ENCODE data around the gene RBM12.
A peak's percentile ranks its signal among the peaks of the same experiment; 100 is the strongest.
"Not testable (repeated sequence)": the region's sequence is repeated elsewhere in the genome, so short reads cannot be mapped to it uniquely, and the experiment has no call there.

RBM12 gene

GRCh38 chr20:35698298-35699126 lies 33.8 kb upstream of the RBM12 start:
- peak; percentile 34 for DNase-seq (ENCODE audit: low spot score)

- DNase-seq (ENCODE audit: low spot score): no peak
These were observed 33.1 kb upstream of the RBM12 start for GRCh38 chr20:35697696-35698297.

- no peak for DNase-seq (ENCODE audit: low spot score)
These were observed 31.3 kb upstream of the RBM12 start for GRCh38 chr20:35695978-35696377.

GRCh38 chr20:35695245-35695749 lies 30.6 kb upstream of the RBM12 start:
- no peak for DNase-seq (ENCODE audit: low spot score)

GRCh38 chr20:35690265-35690664 lies 25.6 kb upstream of the RBM12 start:
- DNase-seq (ENCODE audit: low spot score): no peak

- not testable (repeated sequence) for DNase-seq (ENCODE audit: low spot score)
These were observed 22.2 kb upstream of the RBM12 start for GRCh38 chr20:35686872-35687271.

- not testable (repeated sequence) for DNase-seq (ENCODE audit: low spot score)
These were observed 20.7 kb upstream of the RBM12 start for GRCh38 chr20:35685368-35685767.

GRCh38 chr20:35681960-35682359 lies 17.3 kb upstream of the RBM12 start:
- DNase-seq (ENCODE audit: low spot score): no peak

- DNase-seq (ENCODE audit: low spot score): no peak
These were observed 15.9 kb upstream of the RBM12 start for GRCh38 chr20:35680452-35681183.

- DNase-seq (ENCODE audit: low spot score): no peak
These were observed 10.2 kb upstream of the RBM12 start for GRCh38 chr20:35674921-35675320.

- DNase-seq (ENCODE audit: low spot score): no peak
These were observed 9.2 kb upstream of the RBM12 start for GRCh38 chr20:35673884-35674283.

- no peak for DNase-seq (ENCODE audit: low spot score)
These were observed 5.0 kb upstream of the RBM12 start for GRCh38 chr20:35669681-35670080.

GRCh38 chr20:35669221-35669620 lies 4.5 kb upstream of the RBM12 start:
- DNase-seq (ENCODE audit: low spot score): no peak

GRCh38 chr20:35665949-35666288 lies 1.2 kb upstream of the RBM12 start:
- DNase-seq (ENCODE audit: low spot score): no peak

- peak; percentile 32 for DNase-seq (ENCODE audit: low spot score)
These were observed 909 bp downstream of the RBM12 start for GRCh38 chr20:35663516-35664465.

GRCh38 chr20:35662551-35662950 lies 2.1 kb downstream of the RBM12 start:
- DNase-seq (ENCODE audit: low spot score): no peak

- DNase-seq (ENCODE audit: low spot score): no peak
These were observed 2.8 kb downstream of the RBM12 start for GRCh38 chr20:35661908-35662307.

- DNase-seq (ENCODE audit: low spot score): no peak
These were observed 3.6 kb downstream of the RBM12 start for GRCh38 chr20:35661053-35661452.

- DNase-seq (ENCODE audit: low spot score): no peak
These were observed 4.4 kb downstream of the RBM12 start for GRCh38 chr20:35660122-35660937.

- DNase-seq (ENCODE audit: low spot score): no peak
These were observed 7.4 kb downstream of the RBM12 start for GRCh38 chr20:35657271-35657670.

- DNase-seq (ENCODE audit: low spot score): no peak
These were observed 10.3 kb downstream of the RBM12 start for GRCh38 chr20:35654415-35654814.

Measured in AG08396 (cell line).